NCI-H748 (cell line): ENCODE data around the gene INTS6L.

Experiments
- DNase-seq: peaks from one replicate; lab custom pipeline; 2025; ENCODE audit not compliant: unreplicated experiment; lab: John Stamatoyannopoulos, UW

Gene INTS6L, protein sequence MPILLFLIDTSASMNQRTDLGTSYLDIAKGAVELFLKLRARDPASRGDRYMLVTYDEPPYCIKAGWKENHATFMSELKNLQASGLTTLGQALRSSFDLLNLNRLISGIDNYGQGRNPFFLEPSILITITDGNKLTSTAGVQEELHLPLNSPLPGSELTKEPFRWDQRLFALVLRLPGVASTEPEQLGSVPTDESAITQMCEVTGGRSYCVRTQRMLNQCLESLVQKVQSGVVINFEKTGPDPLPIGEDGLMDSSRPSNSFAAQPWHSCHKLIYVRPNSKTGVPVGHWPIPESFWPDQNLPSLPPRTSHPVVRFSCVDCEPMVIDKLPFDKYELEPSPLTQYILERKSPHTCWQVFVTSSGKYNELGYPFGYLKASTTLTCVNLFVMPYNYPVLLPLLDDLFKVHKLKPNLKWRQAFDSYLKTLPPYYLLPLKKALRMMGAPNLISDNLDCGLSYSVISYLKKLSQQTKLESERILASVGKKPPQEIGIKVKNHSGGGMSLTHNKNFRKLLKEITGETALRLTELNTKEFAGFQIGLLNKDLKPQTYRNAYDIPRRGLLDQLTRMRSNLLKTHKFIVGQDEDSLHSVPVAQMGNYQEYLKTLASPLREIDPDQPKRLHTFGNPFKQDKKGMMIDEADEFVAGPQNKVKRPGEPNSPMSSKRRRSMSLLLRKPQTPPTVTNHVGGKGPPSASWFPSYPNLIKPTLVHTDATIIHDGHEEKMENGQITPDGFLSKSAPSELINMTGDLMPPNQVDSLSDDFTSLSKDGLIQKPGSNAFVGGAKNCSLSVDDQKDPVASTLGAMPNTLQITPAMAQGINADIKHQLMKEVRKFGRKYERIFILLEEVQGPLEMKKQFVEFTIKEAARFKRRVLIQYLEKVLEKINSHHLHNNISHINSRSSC

DNA sequence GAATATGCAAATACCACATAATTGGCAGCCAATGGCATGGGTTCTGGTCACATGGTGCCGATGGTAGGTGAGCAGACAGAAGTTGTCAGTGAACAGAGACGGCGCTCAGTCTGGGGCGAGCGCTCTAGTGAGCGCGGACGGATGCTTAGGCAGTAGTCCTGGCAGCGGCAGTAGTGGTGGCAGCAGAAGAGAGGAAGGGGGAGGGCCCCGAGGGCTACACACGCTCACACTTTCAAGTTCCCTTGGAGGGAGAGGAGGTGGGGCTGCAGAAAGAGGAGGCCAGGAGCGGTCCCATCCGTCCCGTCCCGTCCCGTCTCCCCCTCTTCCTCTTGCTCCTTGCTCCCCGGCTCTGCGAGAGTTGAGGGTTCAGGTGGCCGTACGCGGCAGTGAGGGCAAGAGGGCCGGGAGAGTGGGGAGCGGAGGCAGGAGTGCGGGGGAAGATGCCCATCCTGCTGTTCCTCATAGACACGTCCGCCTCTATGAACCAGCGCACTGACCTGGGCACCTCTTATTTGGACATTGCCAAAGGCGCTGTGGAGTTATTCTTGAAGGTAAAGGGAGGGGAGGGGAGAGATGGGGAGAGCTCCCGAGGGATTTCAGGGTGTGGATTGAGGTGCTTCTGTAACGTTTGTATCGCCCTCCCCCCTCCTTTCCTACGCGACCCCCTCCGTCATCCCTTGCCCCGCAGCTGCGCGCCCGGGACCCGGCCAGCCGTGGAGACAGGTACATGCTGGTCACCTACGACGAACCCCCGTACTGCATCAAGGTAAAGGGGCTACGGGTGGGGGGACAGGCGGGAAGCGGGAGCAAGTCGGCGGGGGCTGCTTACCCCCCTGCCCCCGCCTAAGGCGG lies at the start of gene INTS6L:
Gene INTS6L (plus strand): TSS at position 108 of the 852 bp plus-strand sequence. CDS start 333 bp downstream, at position 441.
- peak; percentile 96 for DNase-seq

- DNase-seq = no peak
Measured at GRCh38 chrX:135476378-135476777, 44.1 kb upstream of the INTS6L start.

DNA sequence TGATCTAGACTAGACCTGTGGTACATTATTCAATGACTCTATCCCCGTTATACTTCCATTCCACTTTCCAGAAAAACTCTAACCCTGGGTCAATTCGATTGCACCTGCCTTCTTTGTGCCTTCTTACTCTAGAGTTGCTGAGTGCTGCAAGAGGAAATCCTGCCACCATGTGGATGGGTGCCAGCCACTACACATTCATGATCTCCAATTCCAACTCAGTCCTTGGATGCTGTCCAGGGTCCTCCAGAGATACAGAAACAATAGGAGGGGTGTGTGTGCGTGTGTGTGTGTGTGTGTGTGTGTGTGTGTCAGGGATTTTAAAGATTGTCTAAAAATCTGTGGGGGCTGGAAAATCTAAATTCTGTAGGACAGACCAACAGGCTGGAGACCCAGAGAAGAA lies 42.9 kb upstream of the INTS6L start:
- DNase-seq = peak; percentile 80

DNA sequence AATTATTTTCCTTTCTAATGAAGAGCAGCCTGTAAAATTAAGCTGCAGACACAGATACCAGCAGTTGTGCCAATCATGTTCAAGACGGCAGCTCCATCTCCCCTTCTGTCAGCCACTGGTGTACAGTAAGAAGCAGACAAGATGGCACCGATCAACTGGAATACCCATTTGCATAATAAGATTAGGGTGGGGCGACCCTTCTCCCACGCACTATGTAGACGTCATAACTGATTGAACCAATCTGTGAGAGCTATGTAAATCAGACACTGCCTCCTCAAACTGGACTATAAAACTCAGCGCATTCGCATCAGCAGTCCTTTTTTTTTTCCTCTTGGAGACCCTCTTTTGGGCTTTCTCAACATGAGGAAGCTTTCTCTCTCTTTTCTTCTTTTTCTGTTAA lies 40.4 kb upstream of the INTS6L start:
- peak; percentile 3 for DNase-seq

GRCh38 chrX:135481696-135482179 lies 38.7 kb upstream of the INTS6L start:
- DNase-seq = peak; percentile 83

DNA sequence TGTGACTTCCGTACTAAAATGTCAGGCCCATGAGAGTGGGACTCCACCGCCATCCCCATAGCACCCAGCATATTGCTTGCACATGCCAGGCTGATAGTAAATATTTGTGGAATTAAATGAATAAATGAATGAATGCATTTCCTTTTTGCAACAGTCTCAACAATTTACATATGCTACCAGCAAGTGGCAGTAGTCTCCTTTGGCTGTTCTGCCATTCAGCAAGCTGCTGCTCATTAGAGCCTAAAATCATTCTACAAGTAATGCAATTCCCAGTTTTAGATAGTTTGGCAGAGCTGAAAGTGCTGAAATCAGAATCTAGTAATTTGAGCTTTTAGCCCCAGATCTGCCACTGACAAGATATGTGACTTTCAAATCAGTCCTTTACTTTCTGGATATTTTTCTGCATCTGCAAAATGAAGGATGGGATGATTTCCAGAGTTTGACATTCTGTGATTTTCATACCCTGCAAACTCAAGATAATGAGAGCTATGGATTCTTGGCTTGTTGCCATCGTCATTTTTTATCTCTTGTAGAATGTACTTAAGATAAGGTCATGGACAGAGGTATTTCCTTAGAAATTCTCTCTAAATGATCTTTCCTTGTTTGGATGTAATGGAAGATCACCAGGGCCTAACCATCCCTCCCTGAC lies 35.7 kb upstream of the INTS6L start:
- DNase-seq = peak; percentile 56

- no peak for DNase-seq
Measured at GRCh38 chrX:135489542-135489941, 30.9 kb upstream of the INTS6L start.

GRCh38 chrX:135490979-135491514 lies 29.4 kb upstream of the INTS6L start:
- DNase-seq = no peak

DNA sequence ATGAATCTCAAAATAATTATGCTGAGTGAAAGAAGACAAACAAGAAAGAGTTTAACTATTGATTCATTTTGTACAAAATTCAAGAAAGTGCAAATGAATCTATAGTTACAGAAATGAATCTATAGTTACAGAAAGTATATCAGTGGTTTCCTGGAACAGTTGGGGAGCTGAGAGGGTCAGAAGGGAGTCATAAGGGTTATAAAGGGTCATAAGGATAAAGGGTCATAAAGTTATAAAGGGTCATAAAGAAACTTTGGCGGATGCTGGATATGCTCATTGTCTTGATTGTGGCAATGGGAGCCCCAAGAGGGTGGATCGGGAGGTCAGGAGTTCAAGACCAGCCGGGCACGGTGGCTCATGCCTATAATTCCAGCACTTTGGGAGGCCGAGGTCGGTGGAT lies 26.0 kb upstream of the INTS6L start:
- DNase-seq = no peak

- DNase-seq = no peak
Measured at GRCh38 chrX:135497736-135498135, 22.7 kb upstream of the INTS6L start.

DNA sequence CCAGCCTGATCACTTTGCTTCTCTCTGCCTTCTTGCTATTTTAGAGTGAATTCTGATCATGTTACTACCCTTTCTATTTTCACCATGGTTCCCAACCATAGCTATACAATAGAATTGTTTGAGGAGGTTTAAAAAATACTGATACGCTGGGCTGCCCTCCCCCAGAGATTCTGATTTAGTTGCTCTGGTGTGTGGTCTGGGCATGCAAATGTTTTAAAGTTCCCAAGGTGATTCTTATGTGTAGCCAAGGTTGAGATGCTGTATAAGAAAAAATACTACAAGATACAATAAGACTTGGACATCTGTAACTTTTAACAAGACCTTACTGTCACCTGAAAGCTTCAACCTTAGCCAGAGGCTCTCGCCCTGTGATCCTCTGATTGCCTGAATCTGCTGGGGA lies 22.2 kb upstream of the INTS6L start:
- DNase-seq = no peak

DNA sequence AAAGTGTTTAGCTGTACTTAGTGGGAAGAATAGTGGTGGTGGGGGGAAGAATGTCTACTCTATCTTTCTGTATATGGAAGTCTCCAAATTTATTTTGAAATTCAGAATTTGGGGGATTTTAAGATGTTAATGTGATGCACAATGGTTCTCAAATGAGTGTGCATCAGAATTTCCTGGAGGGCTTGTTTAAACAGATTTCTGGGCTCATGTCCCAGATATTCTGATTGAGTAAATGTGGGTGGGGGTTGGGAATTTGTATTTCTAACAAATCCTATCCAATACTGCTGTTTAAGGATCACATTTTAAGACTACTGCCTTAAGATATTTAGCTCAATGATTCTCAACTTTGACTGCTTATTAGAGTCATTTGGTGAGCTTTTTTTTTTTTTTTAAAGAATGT lies 15.1 kb upstream of the INTS6L start:
- no peak for DNase-seq

DNA sequence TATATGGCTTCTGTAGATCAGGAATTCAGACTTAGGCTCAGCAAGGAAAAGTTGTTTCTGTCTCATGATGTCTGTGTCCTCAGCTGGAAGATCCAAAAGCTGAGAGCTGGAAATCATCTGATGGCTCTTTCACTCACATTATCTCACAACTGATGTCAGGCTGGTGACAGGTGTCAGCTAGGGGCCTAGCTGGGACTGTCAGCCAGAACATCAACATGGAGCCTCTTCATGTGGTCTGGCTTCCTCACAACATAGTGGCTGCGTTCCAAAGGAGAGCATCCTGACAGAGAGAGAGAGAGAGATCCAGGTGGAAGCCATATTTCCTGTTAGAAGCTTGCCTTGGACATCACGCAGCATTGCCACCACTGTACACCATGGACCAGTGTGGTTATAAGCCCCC lies 10.6 kb upstream of the INTS6L start:
- no peak for DNase-seq

- no peak for DNase-seq
Measured at GRCh38 chrX:135512508-135513129, 7.8 kb upstream of the INTS6L start.

DNA sequence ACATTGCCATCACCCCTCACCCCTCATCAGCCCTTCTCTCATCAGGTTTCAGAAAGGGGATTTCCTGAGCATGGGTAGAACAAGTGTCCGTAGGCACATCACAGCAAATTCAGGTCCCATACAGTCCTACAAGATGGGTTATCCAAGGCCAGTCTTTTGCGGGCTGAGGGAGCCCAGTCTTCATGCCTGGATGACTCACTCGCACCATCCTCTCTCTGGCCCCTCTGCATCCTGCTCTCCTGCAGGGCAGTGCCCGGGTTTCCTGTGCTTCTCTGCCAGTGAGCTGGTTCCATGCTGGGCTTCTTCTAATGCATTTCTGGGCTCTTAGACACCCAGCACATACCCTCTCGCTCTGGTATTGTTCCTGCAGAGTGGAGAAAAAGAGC lies 7.3 kb upstream of the INTS6L start:
- no peak for DNase-seq

DNA sequence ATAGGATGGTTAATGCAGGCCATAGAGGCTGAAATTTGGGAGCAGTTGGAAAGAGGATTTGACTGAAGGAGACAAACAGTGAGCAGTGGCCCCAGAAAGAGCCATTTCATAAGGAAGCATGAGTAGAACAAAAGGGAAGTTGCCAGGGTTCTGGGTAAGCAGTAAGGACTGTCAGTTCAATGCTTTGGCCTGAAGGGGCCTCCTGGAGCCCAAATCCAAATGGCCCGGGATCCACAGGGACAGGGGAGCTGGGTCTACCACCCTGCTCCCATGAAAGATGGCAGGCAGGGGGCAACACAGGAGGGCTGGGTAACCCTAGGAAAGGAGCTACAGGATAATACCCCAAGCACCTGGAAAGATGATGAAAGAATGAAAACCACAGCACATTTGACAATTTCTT lies 4.1 kb upstream of the INTS6L start:
- DNase-seq = no peak

DNA sequence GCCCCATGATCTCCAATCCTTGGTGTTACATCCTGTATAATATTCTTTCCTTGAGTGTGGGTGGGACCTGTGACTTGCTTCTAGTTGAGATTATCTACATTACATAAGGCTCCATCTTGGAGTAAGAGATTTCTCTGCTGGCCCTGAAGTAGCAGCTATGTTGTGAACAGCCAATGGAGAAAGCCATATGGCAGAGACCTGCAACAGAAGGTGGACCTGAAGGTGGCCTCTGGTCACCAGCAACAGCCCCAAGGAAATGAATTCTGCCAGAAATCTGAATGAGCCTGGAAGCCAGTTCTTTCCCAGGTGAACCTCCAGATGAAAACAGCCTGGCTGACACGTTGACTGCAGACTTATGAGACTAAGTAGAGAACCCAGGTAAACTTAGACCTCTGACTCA lies 2.3 kb upstream of the INTS6L start:
- DNase-seq = no peak

- no peak for DNase-seq
Measured at GRCh38 chrX:135520022-135520552, 373 bp upstream of the INTS6L start.

DNA sequence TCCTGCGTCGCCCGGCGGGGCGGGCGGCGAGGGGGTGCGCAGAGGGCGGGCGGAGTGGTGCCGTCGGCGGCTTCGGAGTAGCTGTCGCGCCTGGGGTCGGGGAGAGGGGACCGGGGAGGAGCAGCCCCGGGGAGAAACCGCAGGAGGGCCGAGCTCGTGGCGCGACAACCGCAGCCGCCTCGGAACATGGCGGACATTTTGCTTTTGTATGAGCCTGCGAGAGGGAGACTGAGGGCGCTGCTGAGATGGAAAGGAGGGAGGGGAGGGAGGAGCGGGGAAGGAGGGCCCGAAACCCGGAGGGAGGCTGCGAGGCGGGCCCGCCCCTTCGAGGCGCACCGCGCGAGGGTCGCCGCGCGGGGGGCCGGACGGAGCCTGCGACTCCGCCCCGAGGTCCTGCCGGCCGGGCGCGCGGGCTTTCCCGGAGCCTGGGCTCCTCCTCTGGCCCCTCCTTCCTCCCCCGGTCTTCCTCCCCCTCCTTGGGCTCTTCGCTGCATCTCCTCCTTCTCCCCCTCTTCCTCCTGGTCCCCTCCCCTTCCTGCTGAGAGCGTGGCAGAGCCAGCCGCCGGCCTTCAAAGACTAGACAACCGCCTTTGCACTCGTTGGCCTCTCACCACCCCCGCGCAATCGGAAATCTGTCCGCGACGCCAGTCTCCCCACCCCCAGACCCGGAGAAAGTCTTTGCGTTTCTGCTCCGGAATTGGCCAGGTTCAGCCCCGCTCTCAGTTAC lies 1.1 kb downstream of the INTS6L start:
- peak; percentile 90 for DNase-seq
